ENCODE data around the gene EPHA8. TPM values are rescaled to one million over a fixed set of nuclear protein-coding genes. Genes with fewer than 3 reads are reported as not detected.
A peak's percentile ranks its signal among the peaks of the same experiment; 100 is the strongest.

EPHA8 gene
- total RNA-seq, 1 donor from 2014 or later = not detected

- DNase-seq = peak; percentile 16
Observed at GRCh38 chr1:22625262-22625925, 62.1 kb downstream of the EPHA8 start.

- DNase-seq = no peak
Observed at GRCh38 chr1:22626237-22627157, 63.2 kb downstream of the EPHA8 start.

GRCh38 chr1:22627331-22627730 lies 64.0 kb downstream of the EPHA8 start:
- DNase-seq = no peak

- DNase-seq = no peak
Observed at GRCh38 chr1:22628698-22629444, 65.6 kb downstream of the EPHA8 start.

GRCh38 chr1:22629886-22630285 lies 66.6 kb downstream of the EPHA8 start:
- no peak for DNase-seq

- DNase-seq = no peak
Observed at GRCh38 chr1:22633697-22634463, 70.6 kb downstream of the EPHA8 start.

GRCh38 chr1:22635436-22635835 lies 72.1 kb downstream of the EPHA8 start:
- DNase-seq = no peak

- DNase-seq = no peak
Observed at GRCh38 chr1:22636353-22636752, 73.1 kb downstream of the EPHA8 start, which contains the start of gene C1QA. Gene C1QA (plus strand): TSS chr1:22636628. CDS start chr1:22637617, 989 bp downstream.

- DNase-seq = no peak
Observed at GRCh38 chr1:22636927-22637326, 73.6 kb downstream of the EPHA8 start.

GRCh38 chr1:22637907-22638445 lies 74.7 kb downstream of the EPHA8 start:
- no peak for DNase-seq

- no peak for DNase-seq
Observed at GRCh38 chr1:22638476-22639234, 75.4 kb downstream of the EPHA8 start.

- peak; percentile 43 for DNase-seq
Observed at GRCh38 chr1:22639286-22639685, 76.0 kb downstream of the EPHA8 start.

- DNase-seq = no peak
Observed at GRCh38 chr1:22641247-22641646, 78.0 kb downstream of the EPHA8 start.

- DNase-seq = peak; percentile 70
Observed at GRCh38 chr1:22641906-22642636, 78.8 kb downstream of the EPHA8 start.

- no peak for DNase-seq
Observed at GRCh38 chr1:22643381-22643780, 80.1 kb downstream of the EPHA8 start, which contains the start of gene C1QC. Gene C1QC (plus strand): TSS chr1:22643633. CDS start chr1:22644024, 391 bp downstream.

- no peak for DNase-seq
Observed at GRCh38 chr1:22643928-22644327, 80.6 kb downstream of the EPHA8 start.

- no peak for DNase-seq
Observed at GRCh38 chr1:22645931-22646330, 82.6 kb downstream of the EPHA8 start.

GRCh38 chr1:22646384-22646783 lies 83.1 kb downstream of the EPHA8 start:
- DNase-seq = no peak

- no peak for DNase-seq
Observed at GRCh38 chr1:22650089-22650693, 86.9 kb downstream of the EPHA8 start.

Measured in dermis blood vessel endothelial cell (primary cell).